A549 (cell line): ENCODE measurements around the gene PRF1. TPM values are rescaled to one million over a fixed set of nuclear protein-coding genes. Genes with fewer than 3 reads are reported as not detected.

Experiments used
- ATAC-seq, 2 experiments: fragments of 200-7000 bp in 1 of 2; fragments of >200 bp in 1 of 2; cut with Nextera tagmentation in 1 of 2; cut with Tn5 transposase in 1 of 2; 3 replicates each; pipeline versions ENCODE4 v1.8.0 to v1.9.1; 2018 to 2020; ENCODE audit warnings: mild to moderate bottlenecking in 1 of 2, moderate library complexity in 1 of 2
- CTCF ChIA-PET: fragments of 300-600 bp; sonication (Branson Sonifier 250); formaldehyde crosslinking; extraction: SDS; loops from one replicate; lab custom pipeline; 2021; ENCODE audit warnings: antibody characterized with exemption, inconsistent platforms; lab: Yijun Ruan, JAX
- POLR2A ChIA-PET: fragments of 350-600 bp; formaldehyde crosslinking; extraction: SDS; loops from one replicate; lab custom pipeline; 2021; ENCODE audit warnings: antibody characterized with exemption, inconsistent platforms; lab: Yijun Ruan, JAX
- DNase-seq, 2 experiments: peaks; one replicate each; pipeline versions ENCODE4 v3.0.0 to v3.0.0-alpha.2; 2011 to 2016; ENCODE audit warnings: low read depth in 1 of 2, low spot score in 1 of 2
- FAIRE-seq: peaks from 2 replicates; lab custom pipeline; 2011; peaks lifted over from hg19 to GRCh38; lab: Jason Lieb, UNC
- H3K27ac ChIP-seq, 2 experiments: fragments of >200 bp; sonication (Bioruptor Twin); formaldehyde crosslinking; 3 replicates each; pipeline ENCODE4 v1.5.1; 2016 to 2017
- H3K4me1 ChIP-seq: fragments of >200 bp; sonication (Bioruptor Twin); formaldehyde crosslinking; 3 replicates; pipeline ENCODE4 v1.6.1; 2016
- H3K4me2 ChIP-seq: fragments of >200 bp; sonication (Bioruptor Twin); formaldehyde crosslinking; 3 replicates; pipeline ENCODE4 v1.6.1; 2016
- H3K4me3 ChIP-seq: fragments of >200 bp; sonication (Bioruptor Twin); formaldehyde crosslinking; 3 replicates; pipeline ENCODE4 v1.5.1; 2016
- H3K9me3 ChIP-seq: fragments of >200 bp; sonication (Bioruptor Twin); formaldehyde crosslinking; 3 replicates; pipeline ENCODE4 v1.6.1; 2016
- BHLHE40 ChIP-seq: IDR thresholded peaks from 2 replicates; pipeline ENCODE4 v1.6.1; 2012; ENCODE audit warnings: low read depth, low read length, inconsistent platforms
- CBX2 ChIP-seq: fragments of 200-600 bp; sonication (generic); IDR thresholded peaks from 2 replicates; pipeline ENCODE4 v1.6.1; 2016; ENCODE audit warnings: low read depth, mild to moderate bottlenecking, borderline replicate concordance
- CEBPB ChIP-seq, 2 experiments: fragments of >200 bp in 1 of 2; sonication (Bioruptor Twin) in 1 of 2; formaldehyde crosslinking in 1 of 2; IDR thresholded peaks; 2 replicates each; pipeline ENCODE4 v1.6.1; 2012 to 2016
- EHF ChIP-seq: fragments of 250-450 bp; sonication (Bioruptor Pico); IDR thresholded peaks from 2 replicates; pipeline ENCODE4 v1.5.0; 2020; ENCODE audit warnings: mild to moderate bottlenecking
- EHMT2 ChIP-seq: fragments of 200-600 bp; sonication (generic); IDR thresholded peaks from 2 replicates; pipeline ENCODE4 v1.6.1; 2016; ENCODE audit warnings: antibody characterized with exemption, low read depth, mild to moderate bottlenecking, moderate library complexity
- EP300 ChIP-seq, 2 experiments: fragments of >200 bp; sonication (Bioruptor Twin); formaldehyde crosslinking; IDR thresholded peaks; 2 replicates in 1 of 2; 3 replicates in 1 of 2; pipeline ENCODE4 v1.6.1; 2016 to 2017
- FOSB ChIP-seq: fragments of 250-450 bp; sonication (Bioruptor Pico); IDR thresholded peaks from 2 replicates; pipeline ENCODE4 v1.5.0; 2020; ENCODE audit warnings: mild to moderate bottlenecking, moderate library complexity
- HOXB5 ChIP-seq: fragments of 250-450 bp; sonication (Bioruptor Pico); IDR thresholded peaks from 2 replicates; pipeline ENCODE4 v1.5.0; 2020; ENCODE audit warnings: mild to moderate bottlenecking, moderate library complexity
- JUNB ChIP-seq: fragments of >200 bp; sonication (Bioruptor Twin); formaldehyde crosslinking; IDR thresholded peaks from 2 replicates; pipeline ENCODE4 v1.6.1; 2016
- KDM1A ChIP-seq: fragments of 200-600 bp; sonication (generic); IDR thresholded peaks from 2 replicates; pipeline ENCODE4 v1.6.1; 2016; ENCODE audit warnings: low read depth, mild to moderate bottlenecking
- KDM5A ChIP-seq: fragments of 200-600 bp; sonication (generic); IDR thresholded peaks from 2 replicates; pipeline ENCODE4 v1.6.1; 2016; ENCODE audit warnings: antibody characterized with exemption, mild to moderate bottlenecking
- MAFK ChIP-seq: fragments of 450-650 bp; IDR thresholded peaks from 2 replicates; pipeline ENCODE4 v1.6.1; 2014; ENCODE audit not compliant: partially characterized antibody
- NR3C1 ChIP-seq: fragments of >200 bp; sonication (Bioruptor Twin); formaldehyde crosslinking; IDR thresholded peaks from 3 replicates; pipeline ENCODE4 v1.6.1; 2017
- PHF8 ChIP-seq: fragments of 200-600 bp; sonication (generic); IDR thresholded peaks from 2 replicates; pipeline ENCODE4 v1.6.1; 2016; ENCODE audit warnings: low read depth, mild to moderate bottlenecking, antibody characterized with exemption, moderate library complexity, borderline replicate concordance
- RARB ChIP-seq: fragments of 250-450 bp; sonication (Bioruptor Pico); IDR thresholded peaks from 2 replicates; pipeline ENCODE4 v1.8.0; 2021; ENCODE audit warnings: mild to moderate bottlenecking, moderate library complexity
- RCOR1 ChIP-seq: fragments of 150-350 bp; IDR thresholded peaks from 2 replicates; pipeline ENCODE4 v1.6.1; 2014; ENCODE audit warnings: antibody characterized with exemption, low read length, low read depth
- RFX5 ChIP-seq: fragments of 450-650 bp; IDR thresholded peaks from 2 replicates; pipeline ENCODE4 v1.7.1; 2014; ENCODE audit warnings: antibody characterized with exemption, mild to moderate bottlenecking, moderate library complexity
- RNF2 ChIP-seq: fragments of 200-600 bp; sonication (generic); IDR thresholded peaks from 2 replicates; pipeline ENCODE4 v1.6.1; 2016; ENCODE audit warnings: low read depth, mild to moderate bottlenecking, antibody characterized with exemption, moderate library complexity, borderline replicate concordance
- SREBF2 ChIP-seq: fragments of 450-650 bp; IDR thresholded peaks from 2 replicates; pipeline ENCODE4 v1.6.1; 2014; ENCODE audit warnings: mild to moderate bottlenecking, moderate library complexity
- ZC3H11A ChIP-seq: fragments of 450-650 bp; IDR thresholded peaks from 2 replicates; pipeline ENCODE4 v1.6.1; 2014; ENCODE audit warnings: antibody characterized with exemption, mild to moderate bottlenecking
- ZFP36 ChIP-seq: fragments of 450-650 bp; IDR thresholded peaks from 2 replicates; pipeline ENCODE4 v1.6.1; 2014; ENCODE audit warnings: borderline replicate concordance; ENCODE audit not compliant: partially characterized antibody
- ZSCAN20 ChIP-seq: fragments of 250-450 bp; sonication (Bioruptor Pico); IDR thresholded peaks from 2 replicates; pipeline ENCODE4 v1.8.0; 2022; ENCODE audit warnings: mild to moderate bottlenecking, moderate library complexity
- WGBS: methylation state at CpG from one replicate; pipeline ENCODE4 v1.1.6; 2017; ENCODE audit errors: missing lambda C conversion rate; 5-methylcytosine and 5-hydroxymethylcytosine counted together
- polyA plus RNA-seq, 4 experiments: library from polyadenylated mRNA; depleted of rRNA in 3 of 4; stranded (reverse); fragments of >200 nt; fragmentation: RNase III in 1 of 4; extraction: RNeasy Plus Mini Kit Qiagen cat#74134 plus additional on column Dnase treatment in 1 of 4; gene quantifications; 2 replicates in 3 of 4; 3 replicates in 1 of 4; pipeline ENCODE4 v1.2.3, GENCODE V29; 2011 to 2017
- TF ChIP-seq, protein P1 (sequence below): fragments of 200-600 bp; sonication (generic); IDR thresholded peaks from 2 replicates; pipeline ENCODE4 v1.6.1; 2016; ENCODE audit warnings: antibody characterized with exemption, mild to moderate bottlenecking, moderate library complexity
- TF ChIP-seq, protein P2 (sequence below): fragments of >200 bp; sonication (Bioruptor Twin); formaldehyde crosslinking; IDR thresholded peaks from 3 replicates; pipeline ENCODE4 v1.5.1; 2016
- TF ChIP-seq, protein P3 (sequence below): IDR thresholded peaks from 2 replicates; pipeline ENCODE4 v1.6.1; 2012; ENCODE audit warnings: low read depth, borderline replicate concordance

Gene PRF1
- polyA plus RNA-seq, 2 of the 4 experiments (the other 2 are of a cell fraction) = not detected

DNA sequence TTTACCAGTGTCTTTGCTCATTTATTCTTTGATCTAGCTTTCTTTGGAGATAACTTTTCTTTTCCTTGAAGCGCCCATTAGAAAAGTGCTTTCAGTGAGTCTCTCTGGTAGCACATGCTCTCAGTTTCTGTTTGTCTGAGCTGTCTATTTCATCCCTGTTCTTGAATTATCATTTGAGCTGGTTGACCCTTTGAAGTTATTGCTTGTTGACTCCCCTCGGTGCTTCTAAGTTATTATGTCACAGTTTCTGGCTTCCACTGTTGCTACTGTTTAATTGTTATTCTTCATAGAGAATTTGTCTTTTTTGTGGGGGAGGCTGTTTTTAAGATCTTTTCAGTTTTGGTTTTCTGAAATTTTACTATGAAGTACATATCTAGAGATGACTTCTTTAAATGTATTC, 11.4 kb upstream of the PRF1 start:
- TF ChIP-seq RARB (no peak), KDM5A (no peak), NR3C1 (no peak), RFX5 (no peak), EP300 (IDR thresholded peaks at IDR 0.05) (no peak), KDM1A (no peak), HOXB5 (CRISPR knock-in tag) (no peak), EHMT2 (no peak), CBX2 (no peak), BHLHE40 (no peak)
- TF ChIP-seq, protein P1, sequence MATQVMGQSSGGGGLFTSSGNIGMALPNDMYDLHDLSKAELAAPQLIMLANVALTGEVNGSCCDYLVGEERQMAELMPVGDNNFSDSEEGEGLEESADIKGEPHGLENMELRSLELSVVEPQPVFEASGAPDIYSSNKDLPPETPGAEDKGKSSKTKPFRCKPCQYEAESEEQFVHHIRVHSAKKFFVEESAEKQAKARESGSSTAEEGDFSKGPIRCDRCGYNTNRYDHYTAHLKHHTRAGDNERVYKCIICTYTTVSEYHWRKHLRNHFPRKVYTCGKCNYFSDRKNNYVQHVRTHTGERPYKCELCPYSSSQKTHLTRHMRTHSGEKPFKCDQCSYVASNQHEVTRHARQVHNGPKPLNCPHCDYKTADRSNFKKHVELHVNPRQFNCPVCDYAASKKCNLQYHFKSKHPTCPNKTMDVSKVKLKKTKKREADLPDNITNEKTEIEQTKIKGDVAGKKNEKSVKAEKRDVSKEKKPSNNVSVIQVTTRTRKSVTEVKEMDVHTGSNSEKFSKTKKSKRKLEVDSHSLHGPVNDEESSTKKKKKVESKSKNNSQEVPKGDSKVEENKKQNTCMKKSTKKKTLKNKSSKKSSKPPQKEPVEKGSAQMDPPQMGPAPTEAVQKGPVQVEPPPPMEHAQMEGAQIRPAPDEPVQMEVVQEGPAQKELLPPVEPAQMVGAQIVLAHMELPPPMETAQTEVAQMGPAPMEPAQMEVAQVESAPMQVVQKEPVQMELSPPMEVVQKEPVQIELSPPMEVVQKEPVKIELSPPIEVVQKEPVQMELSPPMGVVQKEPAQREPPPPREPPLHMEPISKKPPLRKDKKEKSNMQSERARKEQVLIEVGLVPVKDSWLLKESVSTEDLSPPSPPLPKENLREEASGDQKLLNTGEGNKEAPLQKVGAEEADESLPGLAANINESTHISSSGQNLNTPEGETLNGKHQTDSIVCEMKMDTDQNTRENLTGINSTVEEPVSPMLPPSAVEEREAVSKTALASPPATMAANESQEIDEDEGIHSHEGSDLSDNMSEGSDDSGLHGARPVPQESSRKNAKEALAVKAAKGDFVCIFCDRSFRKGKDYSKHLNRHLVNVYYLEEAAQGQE = no peak
- TF ChIP-seq, protein P2, sequence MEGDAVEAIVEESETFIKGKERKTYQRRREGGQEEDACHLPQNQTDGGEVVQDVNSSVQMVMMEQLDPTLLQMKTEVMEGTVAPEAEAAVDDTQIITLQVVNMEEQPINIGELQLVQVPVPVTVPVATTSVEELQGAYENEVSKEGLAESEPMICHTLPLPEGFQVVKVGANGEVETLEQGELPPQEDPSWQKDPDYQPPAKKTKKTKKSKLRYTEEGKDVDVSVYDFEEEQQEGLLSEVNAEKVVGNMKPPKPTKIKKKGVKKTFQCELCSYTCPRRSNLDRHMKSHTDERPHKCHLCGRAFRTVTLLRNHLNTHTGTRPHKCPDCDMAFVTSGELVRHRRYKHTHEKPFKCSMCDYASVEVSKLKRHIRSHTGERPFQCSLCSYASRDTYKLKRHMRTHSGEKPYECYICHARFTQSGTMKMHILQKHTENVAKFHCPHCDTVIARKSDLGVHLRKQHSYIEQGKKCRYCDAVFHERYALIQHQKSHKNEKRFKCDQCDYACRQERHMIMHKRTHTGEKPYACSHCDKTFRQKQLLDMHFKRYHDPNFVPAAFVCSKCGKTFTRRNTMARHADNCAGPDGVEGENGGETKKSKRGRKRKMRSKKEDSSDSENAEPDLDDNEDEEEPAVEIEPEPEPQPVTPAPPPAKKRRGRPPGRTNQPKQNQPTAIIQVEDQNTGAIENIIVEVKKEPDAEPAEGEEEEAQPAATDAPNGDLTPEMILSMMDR = no peak
- CTCF ChIA-PET = interaction anchor here (0.5 kb wide), 1 partner anchor 74 kb away, joined by 3 read pairs; no protein-coding TSS in a partner anchor
- H3K4me3 ChIP-seq = no peak overlapping the region
- no peak for FAIRE-seq
- H3K9me3 ChIP-seq = peaks cover 2% of the 10 kb centered on the region; the same call in 1 of the 3 replicates
- no peak for DNase-seq
- no peak overlapping the region for H3K4me2 ChIP-seq
- no peak for ATAC-seq
- POLR2A ChIA-PET = no interaction called here
- H3K27ac ChIP-seq = no peak overlapping the region
- 26% methylated on average over 2 of the region's 2 CpGs for WGBS
- H3K4me1 ChIP-seq = no peaks in the 10 kb centered on the region

DNA sequence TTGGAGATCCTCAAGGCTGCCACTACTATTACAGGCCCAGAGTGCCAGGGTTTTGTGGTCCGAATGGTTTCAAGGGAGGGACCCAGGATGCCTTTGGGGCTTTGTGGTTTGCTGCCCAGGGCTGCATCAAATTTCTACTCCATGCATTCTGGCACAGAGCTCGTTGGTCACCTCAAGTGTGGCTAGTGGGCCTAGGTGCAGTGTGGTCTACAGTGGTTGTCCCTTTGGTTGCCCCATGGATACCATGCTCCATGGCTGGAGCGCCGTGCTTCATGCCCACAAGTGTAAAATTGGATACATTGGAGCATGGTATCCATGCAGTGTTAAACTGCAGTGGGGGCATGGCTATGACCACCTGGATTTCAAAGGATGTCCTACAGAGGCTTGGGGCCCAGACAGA, 5.4 kb upstream of the PRF1 start:
- Histone ChIP-seq H3K27ac (no peak overlapping the region), H3K9me3 (no peaks in the 10 kb centered on the region), H3K4me3 (no peak overlapping the region), H3K4me1 (no peaks in the 10 kb centered on the region), H3K4me2 (no peak overlapping the region)
- DNase-seq = no peak
- WGBS = 31% methylated on average over 4 of the region's 4 CpGs
- ChIA-PET POLR2A (no interaction called here), CTCF (interaction anchor here (1.1 kb wide), 1 partner anchor 152 kb away, joined by 3 read pairs; no protein-coding TSS in a partner anchor)
- ATAC-seq = no peak
- FAIRE-seq = no peak
- TF ChIP-seq EHMT2 = no peak
- no peak for TF ChIP-seq ZC3H11A
- TF ChIP-seq, protein P3, sequence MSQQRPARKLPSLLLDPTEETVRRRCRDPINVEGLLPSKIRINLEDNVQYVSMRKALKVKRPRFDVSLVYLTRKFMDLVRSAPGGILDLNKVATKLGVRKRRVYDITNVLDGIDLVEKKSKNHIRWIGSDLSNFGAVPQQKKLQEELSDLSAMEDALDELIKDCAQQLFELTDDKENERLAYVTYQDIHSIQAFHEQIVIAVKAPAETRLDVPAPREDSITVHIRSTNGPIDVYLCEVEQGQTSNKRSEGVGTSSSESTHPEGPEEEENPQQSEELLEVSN = no peak
- no peak for TF ChIP-seq EHF (CRISPR knock-in tag)
- TF ChIP-seq SREBF2 = no peak
- TF ChIP-seq BHLHE40 = no peak
- no peak for TF ChIP-seq RCOR1
- TF ChIP-seq, protein P2 = no peak
- no peak for TF ChIP-seq RNF2
- no peak for TF ChIP-seq EP300 (IDR thresholded peaks at IDR 0.05)
- TF ChIP-seq ZFP36 = no peak
- no peak for TF ChIP-seq CEBPB (IDR thresholded peaks at IDR 0.05)
- no peak for TF ChIP-seq PHF8
- no peak for TF ChIP-seq MAFK
- TF ChIP-seq ZSCAN20 (CRISPR knock-in tag) = no peak
- no peak for TF ChIP-seq FOSB (CRISPR knock-in tag)
- TF ChIP-seq JUNB = no peak
